GM12801 (cell line): ENCODE measurements around the gene DCBLD2.

ENCODE experiments used
- CTCF ChIP-seq: IDR thresholded peaks from one replicate; pipeline ENCODE4 v1.5.1; 2011; ENCODE audit warnings: control low read depth; ENCODE audit not compliant: insufficient read length; ENCODE audit errors: extremely low read depth

Gene DCBLD2

GRCh38 chr3:98821063-98821462, 80.4 kb downstream of the DCBLD2 start:
- TF ChIP-seq CTCF: no peak

- no peak for TF ChIP-seq CTCF
Measured at GRCh38 chr3:98817547-98818041, 83.9 kb downstream of the DCBLD2 start.

- TF ChIP-seq CTCF: no peak
Measured at GRCh38 chr3:98814817-98815420, 86.6 kb downstream of the DCBLD2 start.

- TF ChIP-seq CTCF: no peak
Measured at GRCh38 chr3:98812851-98813374, 88.6 kb downstream of the DCBLD2 start.

GRCh38 chr3:98811048-98811447, 90.4 kb downstream of the DCBLD2 start:
- TF ChIP-seq CTCF: no peak

GRCh38 chr3:98809557-98809956, 91.9 kb downstream of the DCBLD2 start:
- TF ChIP-seq CTCF: no peak

- TF ChIP-seq CTCF: no peak
Measured at GRCh38 chr3:98808071-98808470, 93.4 kb downstream of the DCBLD2 start.
